ENCODE measurements around the gene ZFP2. TPM values are rescaled to one million over a fixed set of nuclear protein-coding genes. Genes with fewer than 3 reads are reported as not detected.

Gene ZFP2
- total and polyA plus RNA-seq, 4 experiments from 2014 or later = 0.42 to 2.4 (median 2.2) TPM; not detected in 1

GRCh38 chr5:178899289-178899688, 3.6 kb downstream of the ZFP2 start:
- Histone ChIP-seq H3K9me3 (ENCODE audit: control insufficient read depth in 1 of 2, low read length in 2 of 2) (no peaks in the 10 kb centered on the region), H3K4me1 (ENCODE audit: insufficient read depth, low read length) (peaks cover 6% of the 10 kb centered on the region), H3K4me3 (ENCODE audit: low read length in 2 of 2) (no peak overlapping the region), H3K27me3 (ENCODE audit: insufficient read depth, low read length) (no peaks in the 10 kb centered on the region), H3K27ac (ENCODE audit: low read depth, low read length) (no peak overlapping the region), H3K36me3 (ENCODE audit: insufficient read depth, low read length) (no peaks in the 10 kb centered on the region)
- no peaks in the 10 kb centered on the region for H3K27me3 Mint-ChIP-seq
- peaks cover 18 to 46% of the 10 kb centered on the region in 2 donors for H3K36me3 Mint-ChIP-seq
- intact Hi-C loops (cut with micrococcal nuclease) = no loop called here
- H3K4me1 Mint-ChIP-seq = peaks cover 0 to 5% (median 2%) of the 10 kb centered on the region in 4 donors
- H3K27ac Mint-ChIP-seq = peak overlapping the region in 1 of 7 donors; percentile 7
- ChIA-PET CTCF (ENCODE audit: partially characterized antibody) (interaction anchor here (0.9 kb wide), 1 partner anchor 39 kb away, joined by 3 read pairs; the partner anchor contains the start of gene ZNF354B), POLR2A (ENCODE audit: partially characterized antibody) (no interaction called here)
- no peak overlapping the region for H3K4me3 Mint-ChIP-seq
- DNase-seq = no peak
- H3K9me3 Mint-ChIP-seq = peaks cover 0 to 49% (median 38%) of the 10 kb centered on the region in 8 donors

- H3K9me3 ChIP-seq (ENCODE audit: control insufficient read depth in 1 of 2, low read length in 2 of 2) = no peaks in the 10 kb centered on the region
- ChIA-PET CTCF (ENCODE audit: partially characterized antibody) (no interaction called here), POLR2A (ENCODE audit: partially characterized antibody) (no interaction called here)
- DNase-seq = no peak
- no peaks in the 10 kb centered on the region for H3K36me3 ChIP-seq (ENCODE audit: insufficient read depth, low read length)
- H3K4me1 ChIP-seq (ENCODE audit: insufficient read depth, low read length) = no peaks in the 10 kb centered on the region
- no peak overlapping the region for H3K4me3 ChIP-seq (ENCODE audit: low read length in 2 of 2)
- H3K4me1 Mint-ChIP-seq = no peaks in the 10 kb centered on the region
- H3K27me3 Mint-ChIP-seq = no peaks in the 10 kb centered on the region
- no peak overlapping the region for H3K27ac Mint-ChIP-seq
- no peak overlapping the region for H3K4me3 Mint-ChIP-seq
- peaks cover 4 to 63% (median 42%) of the 10 kb centered on the region in 8 donors for H3K9me3 Mint-ChIP-seq
- no peak overlapping the region for H3K27ac ChIP-seq (ENCODE audit: low read depth, low read length)
- H3K36me3 Mint-ChIP-seq = peaks cover 17 to 52% of the 10 kb centered on the region in 2 donors
- intact Hi-C loops (cut with micrococcal nuclease) = no loop called here
- no peaks in the 10 kb centered on the region for H3K27me3 ChIP-seq (ENCODE audit: insufficient read depth, low read length)
Measured at GRCh38 chr5:178902849-178903248, 7.1 kb downstream of the ZFP2 start.

- DNase-seq = no peak
- no peaks in the 10 kb centered on the region for H3K4me1 ChIP-seq (ENCODE audit: insufficient read depth, low read length)
- Mint-ChIP-seq H3K27ac (no peak overlapping the region), H3K27me3 (no peaks in the 10 kb centered on the region), H3K4me3 (no peak overlapping the region), H3K9me3 (peaks cover 2 to 100% (median 94%) of the 10 kb centered on the region in 8 donors), H3K4me1 (no peaks in the 10 kb centered on the region), H3K36me3 (peaks cover 58 to 66% of the 10 kb centered on the region in 2 donors)
- H3K9me3 ChIP-seq (ENCODE audit: control insufficient read depth in 1 of 2, low read length in 2 of 2) = peaks cover 6 to 64% of the 10 kb centered on the region in 2 donors
- H3K27ac ChIP-seq (ENCODE audit: low read depth, low read length) = no peak overlapping the region
- H3K36me3 ChIP-seq (ENCODE audit: insufficient read depth, low read length) = no peaks in the 10 kb centered on the region
- CTCF ChIA-PET (ENCODE audit: partially characterized antibody) = no interaction called here
- POLR2A ChIA-PET (ENCODE audit: partially characterized antibody) = no interaction called here
- no peaks in the 10 kb centered on the region for H3K27me3 ChIP-seq (ENCODE audit: insufficient read depth, low read length)
- no peak overlapping the region for H3K4me3 ChIP-seq (ENCODE audit: low read length in 2 of 2)
- intact Hi-C loops (cut with micrococcal nuclease) = no loop called here
Measured at GRCh38 chr5:178931846-178932760, 36.4 kb downstream of the ZFP2 start.

DNA sequence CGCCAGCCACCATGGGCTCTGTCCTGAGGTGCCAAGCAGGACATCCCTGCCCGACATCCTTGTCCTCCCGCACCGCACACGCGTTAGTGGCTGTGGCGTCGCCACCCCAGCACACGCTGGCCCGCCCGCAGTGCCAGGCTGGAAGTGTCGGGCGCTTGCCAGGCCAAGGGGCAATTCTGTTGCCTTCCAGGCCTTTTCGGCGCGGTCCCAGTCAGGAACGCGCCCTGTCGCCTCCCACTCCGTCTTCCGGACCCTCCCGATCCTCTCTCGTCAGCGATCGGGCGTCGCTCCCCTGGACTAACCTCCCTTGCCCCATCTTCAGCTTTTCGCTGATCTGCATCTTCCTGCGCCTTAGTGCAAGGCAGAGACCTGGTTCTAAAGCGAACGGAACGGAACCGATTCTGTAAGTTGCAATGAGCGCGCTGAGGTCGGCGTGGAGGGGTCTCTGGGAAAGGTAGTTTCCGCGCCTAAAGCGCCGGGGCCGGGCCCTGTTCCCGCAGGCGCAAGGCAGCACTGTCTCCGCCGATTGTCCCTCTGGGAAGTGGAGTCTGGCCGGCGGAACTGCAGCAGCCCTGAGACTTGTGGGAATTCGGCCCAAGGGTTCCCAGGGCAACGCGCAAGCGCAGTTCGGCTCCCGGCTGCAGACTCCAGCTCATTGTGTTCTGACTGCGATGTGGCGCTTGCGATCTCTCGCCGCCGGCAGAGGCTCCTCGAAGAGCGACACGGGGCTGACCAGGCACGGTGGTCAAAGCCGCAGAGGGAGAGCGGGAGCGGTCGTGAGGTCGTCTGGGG, 45.1 kb downstream of the ZFP2 start, which contains the start of gene ZNF454:
Gene ZNF454 (plus strand): TSS at position 630 of the 792 bp plus-strand sequence. CDS start 1,594 bp downstream, outside the sequence.
- H3K36me3 ChIP-seq (ENCODE audit: insufficient read depth, low read length) = no peaks in the 10 kb centered on the region
- no peak within 1 kb of the TSS for H3K4me3 ChIP-seq (ENCODE audit: low read length in 2 of 2)
- Mint-ChIP-seq H3K4me3 (peak within 1 kb of the TSS in 1 of 8 donors; percentile 27), H3K36me3 (peaks cover 20 to 41% of the 10 kb centered on the region in 2 donors), H3K9me3 (peaks cover 13 to 95% (median 88%) of the 10 kb centered on the region in 8 donors), H3K4me1 (no peaks in the 10 kb centered on the region), H3K27ac (no peak within 1 kb of the TSS), H3K27me3 (peaks cover 11 to 12% of the 10 kb centered on the region in 2 donors)
- no peaks in the 10 kb centered on the region for H3K4me1 ChIP-seq (ENCODE audit: insufficient read depth, low read length)
- intact Hi-C loops (cut with micrococcal nuclease) = no loop called here
- POLR2A ChIA-PET (ENCODE audit: partially characterized antibody) = no interaction called here
- peaks cover 6 to 25% of the 10 kb centered on the region in 2 donors for H3K9me3 ChIP-seq (ENCODE audit: control insufficient read depth in 1 of 2, low read length in 2 of 2)
- no peaks in the 10 kb centered on the region for H3K27me3 ChIP-seq (ENCODE audit: insufficient read depth, low read length)
- H3K27ac ChIP-seq (ENCODE audit: low read depth, low read length) = no peak within 1 kb of the TSS
- CTCF ChIA-PET (ENCODE audit: partially characterized antibody) = no interaction called here
- no peak for DNase-seq

GRCh38 chr5:178941361-178941760, 45.6 kb downstream of the ZFP2 start:
- no peak overlapping the region for H3K27ac ChIP-seq (ENCODE audit: low read depth, low read length)
- Mint-ChIP-seq H3K4me1 (no peaks in the 10 kb centered on the region), H3K4me3 (no peak overlapping the region), H3K9me3 (peaks cover 13 to 94% (median 85%) of the 10 kb centered on the region in 8 donors), H3K36me3 (peaks cover 20 to 35% of the 10 kb centered on the region in 2 donors), H3K27me3 (peaks cover 11 to 12% of the 10 kb centered on the region in 2 donors), H3K27ac (no peak overlapping the region)
- peaks cover 6 to 20% of the 10 kb centered on the region in 2 donors for H3K9me3 ChIP-seq (ENCODE audit: control insufficient read depth in 1 of 2, low read length in 2 of 2)
- no peak for DNase-seq
- intact Hi-C loops (cut with micrococcal nuclease) = no loop called here
- H3K4me3 ChIP-seq (ENCODE audit: low read length in 2 of 2) = no peak overlapping the region
- H3K27me3 ChIP-seq (ENCODE audit: insufficient read depth, low read length) = no peaks in the 10 kb centered on the region
- ChIA-PET CTCF (ENCODE audit: partially characterized antibody) (no interaction called here), POLR2A (ENCODE audit: partially characterized antibody) (no interaction called here)
- H3K4me1 ChIP-seq (ENCODE audit: insufficient read depth, low read length) = no peaks in the 10 kb centered on the region
- no peaks in the 10 kb centered on the region for H3K36me3 ChIP-seq (ENCODE audit: insufficient read depth, low read length)

DNA sequence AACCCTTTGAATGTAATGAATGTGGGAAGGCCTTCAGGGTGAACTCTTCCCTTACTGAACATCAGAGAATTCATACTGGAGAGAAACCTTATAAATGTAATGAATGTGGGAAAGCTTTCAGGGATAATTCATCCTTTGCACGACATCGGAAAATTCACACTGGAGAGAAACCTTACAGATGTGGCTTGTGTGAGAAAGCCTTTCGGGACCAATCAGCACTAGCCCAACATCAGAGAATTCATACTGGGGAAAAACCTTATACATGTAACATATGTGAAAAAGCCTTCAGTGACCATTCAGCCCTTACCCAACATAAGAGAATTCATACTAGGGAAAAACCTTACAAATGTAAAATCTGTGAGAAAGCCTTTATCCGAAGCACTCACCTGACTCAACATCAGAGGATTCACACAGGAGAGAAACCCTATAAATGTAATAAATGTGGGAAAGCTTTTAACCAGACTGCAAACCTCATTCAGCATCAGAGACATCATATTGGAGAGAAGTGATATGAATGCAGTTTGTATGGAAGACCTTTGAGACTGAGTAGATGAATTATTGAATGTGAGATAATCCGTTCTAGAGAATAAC, 69.8 kb downstream of the ZFP2 start:
- H3K36me3 Mint-ChIP-seq = peaks cover 23 to 39% of the 10 kb centered on the region in 2 donors
- Histone ChIP-seq H3K9me3 (ENCODE audit: control insufficient read depth in 1 of 2, low read length in 2 of 2) (peaks cover 0 to 47% of the 10 kb centered on the region in 2 donors), H3K27ac (ENCODE audit: low read depth, low read length) (no peak overlapping the region), H3K36me3 (ENCODE audit: insufficient read depth, low read length) (no peaks in the 10 kb centered on the region), H3K4me1 (ENCODE audit: insufficient read depth, low read length) (no peaks in the 10 kb centered on the region), H3K27me3 (ENCODE audit: insufficient read depth, low read length) (no peaks in the 10 kb centered on the region), H3K4me3 (ENCODE audit: low read length in 2 of 2) (no peak overlapping the region)
- no peak overlapping the region for H3K4me3 Mint-ChIP-seq
- ChIA-PET CTCF (ENCODE audit: partially characterized antibody) (no interaction called here), POLR2A (ENCODE audit: partially characterized antibody) (no interaction called here)
- H3K27ac Mint-ChIP-seq = no peak overlapping the region
- no peak for DNase-seq
- H3K4me1 Mint-ChIP-seq = no peaks in the 10 kb centered on the region
- peaks cover 6 to 90% (median 82%) of the 10 kb centered on the region in 8 donors for H3K9me3 Mint-ChIP-seq
- H3K27me3 Mint-ChIP-seq = no peaks in the 10 kb centered on the region
- intact Hi-C loops (cut with micrococcal nuclease) = no loop called here

- peaks cover 3 to 8% of the 10 kb centered on the region in 2 donors for H3K36me3 Mint-ChIP-seq
- H3K9me3 ChIP-seq (ENCODE audit: control insufficient read depth in 1 of 2, low read length in 2 of 2) = peaks cover 0 to 8% of the 10 kb centered on the region in 2 donors
- H3K4me3 ChIP-seq (ENCODE audit: low read length in 2 of 2) = no peak overlapping the region
- ChIA-PET POLR2A (ENCODE audit: partially characterized antibody) (no interaction called here), CTCF (ENCODE audit: partially characterized antibody) (no interaction called here)
- peaks cover 0 to 1% (median 0%) of the 10 kb centered on the region in 4 donors for H3K4me1 Mint-ChIP-seq
- H3K27me3 Mint-ChIP-seq = peaks cover 0 to 5% of the 10 kb centered on the region in 2 donors
- H3K36me3 ChIP-seq (ENCODE audit: insufficient read depth, low read length) = no peaks in the 10 kb centered on the region
- intact Hi-C loops (cut with micrococcal nuclease) = no loop called here
- no peak overlapping the region for H3K27ac Mint-ChIP-seq
- no peak for DNase-seq
- H3K27ac ChIP-seq (ENCODE audit: low read depth, low read length) = no peak overlapping the region
- no peaks in the 10 kb centered on the region for H3K27me3 ChIP-seq (ENCODE audit: insufficient read depth, low read length)
- no peak overlapping the region for H3K4me3 Mint-ChIP-seq
- H3K4me1 ChIP-seq (ENCODE audit: insufficient read depth, low read length) = no peaks in the 10 kb centered on the region
- H3K9me3 Mint-ChIP-seq = peaks cover 6 to 66% (median 45%) of the 10 kb centered on the region in 8 donors
Measured at GRCh38 chr5:178981381-178981780, 85.7 kb downstream of the ZFP2 start.
